Measurements from ENCODE around the gene ASCL5. TPM values are rescaled to one million over a fixed set of nuclear protein-coding genes. Genes with fewer than 3 reads are reported as not detected.

The ASCL5 gene
- total and polyA plus RNA-seq, 7 donors: 0.26 to 0.30 TPM; not detected in 5

DNA sequence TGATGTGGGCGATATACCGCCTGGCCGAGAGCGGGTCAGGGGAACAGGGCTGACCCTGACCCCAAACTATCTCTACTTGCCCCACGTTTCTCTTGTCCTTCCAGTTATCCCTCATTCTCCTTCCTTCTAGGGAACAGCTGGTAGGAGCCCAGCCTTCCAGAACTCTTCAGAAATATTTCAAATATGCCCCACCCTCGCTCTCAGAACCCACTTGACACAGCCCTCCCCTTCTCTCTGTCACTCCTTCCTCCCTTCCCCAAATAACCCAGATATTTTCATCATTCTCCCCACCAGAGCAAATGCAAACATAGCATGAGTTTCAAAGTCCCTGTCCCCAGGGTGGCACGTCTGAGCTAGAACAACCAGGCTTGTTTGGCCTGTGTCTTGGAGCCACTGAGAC lies 15.8 kb downstream of the ASCL5 start:
- no peak for ATAC-seq
- Histone ChIP-seq H3K36me3 (ENCODE audit: insufficient read depth in 1 of 2, low read depth in 1 of 2) (peaks cover 0 to 6% of the 10 kb centered on the region in 2 donors), H3K9me3 (no peaks in the 10 kb centered on the region), H3K4me3 (peak overlapping the region; percentile 69), H3K27ac (peak overlapping the region; percentile 95), H3K4me1 (peaks cover 47% of the 10 kb centered on the region), H3K27me3 (ENCODE audit: insufficient read depth in 3 of 3, low read length in 2 of 3) (no peaks in the 10 kb centered on the region)
- WGBS, 3 donors: 18 to 37% (median 33%) methylated on average over 7 of the region's 7 CpGs
- intact Hi-C loops (cut with DNase I): no loop called here
- TF ChIP-seq, protein P1, sequence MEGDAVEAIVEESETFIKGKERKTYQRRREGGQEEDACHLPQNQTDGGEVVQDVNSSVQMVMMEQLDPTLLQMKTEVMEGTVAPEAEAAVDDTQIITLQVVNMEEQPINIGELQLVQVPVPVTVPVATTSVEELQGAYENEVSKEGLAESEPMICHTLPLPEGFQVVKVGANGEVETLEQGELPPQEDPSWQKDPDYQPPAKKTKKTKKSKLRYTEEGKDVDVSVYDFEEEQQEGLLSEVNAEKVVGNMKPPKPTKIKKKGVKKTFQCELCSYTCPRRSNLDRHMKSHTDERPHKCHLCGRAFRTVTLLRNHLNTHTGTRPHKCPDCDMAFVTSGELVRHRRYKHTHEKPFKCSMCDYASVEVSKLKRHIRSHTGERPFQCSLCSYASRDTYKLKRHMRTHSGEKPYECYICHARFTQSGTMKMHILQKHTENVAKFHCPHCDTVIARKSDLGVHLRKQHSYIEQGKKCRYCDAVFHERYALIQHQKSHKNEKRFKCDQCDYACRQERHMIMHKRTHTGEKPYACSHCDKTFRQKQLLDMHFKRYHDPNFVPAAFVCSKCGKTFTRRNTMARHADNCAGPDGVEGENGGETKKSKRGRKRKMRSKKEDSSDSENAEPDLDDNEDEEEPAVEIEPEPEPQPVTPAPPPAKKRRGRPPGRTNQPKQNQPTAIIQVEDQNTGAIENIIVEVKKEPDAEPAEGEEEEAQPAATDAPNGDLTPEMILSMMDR (IDR thresholded peaks at IDR 0.05): no peak
- DNase-seq: no peak

DNA sequence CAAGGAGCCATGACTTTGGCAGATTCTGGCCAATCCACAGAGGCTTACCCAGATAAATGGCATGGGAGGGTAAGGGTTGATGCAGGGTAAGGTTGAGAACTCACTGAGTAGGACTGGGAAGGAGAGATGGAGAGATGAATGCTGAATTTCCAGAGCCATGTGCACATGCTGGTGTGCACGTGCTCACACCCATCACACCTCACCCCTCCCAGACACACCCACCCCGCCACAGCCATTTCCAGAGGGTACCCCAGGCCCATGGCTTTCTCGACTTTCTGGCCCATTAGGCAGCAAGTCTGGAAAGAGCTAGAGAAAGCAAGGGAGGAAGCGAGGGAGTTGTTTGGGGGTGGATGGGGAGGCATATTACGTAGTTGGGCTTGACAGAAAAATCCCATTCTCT lies 16.4 kb downstream of the ASCL5 start:
- Histone ChIP-seq H3K27me3 (ENCODE audit: insufficient read depth in 3 of 3, low read length in 2 of 3) (no peaks in the 10 kb centered on the region), H3K9me3 (no peaks in the 10 kb centered on the region), H3K27ac (peak overlapping the region; percentile 95), H3K36me3 (ENCODE audit: insufficient read depth in 1 of 2, low read depth in 1 of 2) (peaks cover 0 to 6% of the 10 kb centered on the region in 2 donors), H3K4me1 (peaks cover 49% of the 10 kb centered on the region), H3K4me3 (peak overlapping the region; percentile 69)
- no peak for DNase-seq
- TF ChIP-seq, protein P1 (IDR thresholded peaks at IDR 0.05): no peak
- 36 to 58% (median 42%) methylated on average over 5 of the region's 5 CpGs for WGBS, 3 donors
- no peak for ATAC-seq
- intact Hi-C loops (cut with DNase I): no loop called here

DNA sequence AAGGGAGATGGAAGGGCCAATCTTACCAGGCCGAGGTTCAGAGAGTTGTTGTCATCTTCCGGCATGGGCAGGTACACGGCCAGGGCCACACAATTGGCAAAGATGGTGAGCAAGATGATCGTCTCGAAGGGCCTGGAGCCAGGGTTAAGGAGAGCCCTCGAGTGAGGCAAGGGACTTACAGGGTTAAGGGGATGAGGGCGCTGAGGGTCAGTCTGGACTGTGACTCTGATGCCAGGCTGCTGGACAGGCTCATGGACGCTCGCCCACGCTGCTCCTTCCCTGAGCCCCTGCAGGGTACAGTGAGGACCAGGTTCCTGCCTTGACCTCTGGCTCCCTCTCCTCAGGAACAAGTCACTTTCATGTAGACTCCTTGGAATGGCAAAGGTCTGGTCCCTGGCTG lies 16.8 kb downstream of the ASCL5 start:
- H3K27ac ChIP-seq: peak overlapping the region; percentile 95
- H3K4me3 ChIP-seq: peak overlapping the region; percentile 69

DNA sequence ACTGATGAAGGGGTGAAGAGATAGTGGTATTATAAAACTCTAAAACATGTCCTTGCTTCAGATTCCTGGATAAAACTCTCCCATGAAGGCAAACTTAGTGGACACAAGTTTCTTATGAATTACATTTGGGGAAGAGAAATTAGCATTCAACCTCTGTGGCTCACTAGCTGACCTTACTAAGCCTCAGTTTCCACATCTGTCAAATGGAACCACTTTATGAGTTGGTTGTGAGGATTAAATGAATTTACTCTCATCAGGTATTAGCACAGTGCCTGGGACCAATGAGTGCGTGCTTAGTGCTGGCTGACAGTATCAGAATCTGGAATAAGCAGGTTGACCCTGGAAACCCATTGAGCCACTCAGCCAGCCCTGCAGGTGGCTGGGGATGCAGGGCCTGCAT lies 17.3 kb downstream of the ASCL5 start:
- 44 to 68% (median 44%) methylated on average over 1 of the region's 1 CpG for WGBS, 3 donors
- DNase-seq (no peak), ATAC-seq (no peak)
- peaks cover 0 to 6% of the 10 kb centered on the region in 2 donors for H3K36me3 ChIP-seq (ENCODE audit: insufficient read depth in 1 of 2, low read depth in 1 of 2)
- TF ChIP-seq, protein P1 (IDR thresholded peaks at IDR 0.05): no peak
- H3K4me1 ChIP-seq: peaks cover 58% of the 10 kb centered on the region
- no peaks in the 10 kb centered on the region for H3K27me3 ChIP-seq (ENCODE audit: insufficient read depth in 3 of 3, low read length in 2 of 3)
- peak overlapping the region; percentile 69 for H3K4me3 ChIP-seq
- intact Hi-C loops (cut with DNase I): no loop called here
- no peaks in the 10 kb centered on the region for H3K9me3 ChIP-seq
- H3K27ac ChIP-seq: peak overlapping the region; percentile 95

More for the DNA sequence above, 16.8 kb downstream of the ASCL5 start:
- no peak for ATAC-seq
- TF ChIP-seq, protein P1 (IDR thresholded peaks at IDR 0.05): no peak
- Histone ChIP-seq H3K27me3 (ENCODE audit: insufficient read depth in 3 of 3, low read length in 2 of 3) (no peaks in the 10 kb centered on the region), H3K9me3 (no peaks in the 10 kb centered on the region), H3K4me1 (peaks cover 54% of the 10 kb centered on the region), H3K36me3 (ENCODE audit: insufficient read depth in 1 of 2, low read depth in 1 of 2) (peaks cover 0 to 6% of the 10 kb centered on the region in 2 donors)
- intact Hi-C loops (cut with DNase I): no loop called here
- DNase-seq: no peak
- WGBS, 3 donors: 25 to 52% (median 37%) methylated on average over 10 of the region's 10 CpGs

DNA sequence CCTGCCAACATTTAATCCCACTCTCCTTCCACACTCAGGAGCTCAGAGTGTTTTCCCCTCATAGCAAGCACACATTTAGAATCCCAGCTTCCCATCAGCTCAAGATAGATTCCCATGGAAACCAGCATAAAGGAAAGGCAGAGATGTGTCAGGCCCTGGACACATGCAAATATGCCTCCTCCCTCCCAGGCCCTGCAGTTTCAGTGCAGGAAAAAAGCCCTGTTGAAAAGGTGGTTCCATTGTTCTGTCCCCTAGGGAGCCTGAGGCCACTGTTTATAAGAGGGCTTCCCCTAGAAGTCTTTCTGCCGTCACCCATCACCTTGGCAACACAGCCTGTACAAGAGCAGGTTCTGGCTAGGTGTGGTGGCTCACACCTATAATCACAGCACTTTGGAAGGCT lies 18.4 kb downstream of the ASCL5 start:
- H3K4me3 ChIP-seq: peak overlapping the region; percentile 69
- peaks cover 65% of the 10 kb centered on the region for H3K4me1 ChIP-seq
- WGBS, 3 donors: 19 to 43% (median 32%) methylated on average over 1 of the region's 1 CpG
- H3K9me3 ChIP-seq: no peaks in the 10 kb centered on the region
- DNase-seq (peak in 1 of 2 donors; percentile 11), ATAC-seq (no peak)
- TF ChIP-seq, protein P1 (IDR thresholded peaks at IDR 0.05): no peak
- intact Hi-C loops (cut with DNase I): no loop called here
- H3K27me3 ChIP-seq (ENCODE audit: insufficient read depth in 3 of 3, low read length in 2 of 3): no peaks in the 10 kb centered on the region
- peak overlapping the region; percentile 95 for H3K27ac ChIP-seq
- peaks cover 0 to 6% of the 10 kb centered on the region in 2 donors for H3K36me3 ChIP-seq (ENCODE audit: insufficient read depth in 1 of 2, low read depth in 1 of 2)
